HCT116 (cell line): Measurements from ENCODE around the gene ZSCAN5B. TPM values are rescaled to one million over a fixed set of nuclear protein-coding genes. Genes with fewer than 3 reads are reported as not detected.
"Not testable (repeated sequence)": the region's sequence is repeated elsewhere in the genome, so short reads cannot be mapped to it uniquely, and the experiment has no call there.

Source experiments
- ATAC-seq: fragments of 200-7000 bp; cut with Tn5 transposase; 2 replicates; pipeline ENCODE4 v1.9.1; 2020; ENCODE audit warnings: mild to moderate bottlenecking, moderate library complexity
- BruUV-seq: library from RNA; stranded (reverse); fragments of 400-500 nt; replicated peaks from 2 replicates; lab custom pipeline; 2021; lab: Mats Ljungman, UMichigan
- CTCF ChIA-PET: fragments of 300-600 bp; sonication (Branson Sonifier 250); formaldehyde crosslinking; loops from one replicate; lab custom pipeline; 2021; ENCODE audit warnings: antibody characterized with exemption; lab: Charles Lee
- POLR2A ChIA-PET: fragments of 300-600, 350-600 bp; sonication (Branson Sonifier 250); formaldehyde crosslinking; loops from one replicate; lab custom pipeline; 2021; ENCODE audit warnings: antibody characterized with exemption; lab: Charles Lee
- RAD21 ChIA-PET, 2 experiments: fragments of 300-600 bp; sonication (Branson Sonifier 250); formaldehyde crosslinking; loops; one replicate each; lab custom pipeline; 2023; ENCODE audit warnings: low total read pairs in 2 of 2; ENCODE audit not compliant: uncharacterized antibody in 2 of 2, unreplicated experiment in 2 of 2, low non-redundant PET in 1 of 2; lab: Charles Lee
- DNase-seq: peaks from one replicate; pipeline ENCODE4 v3.0.0-alpha.2; 2010; ENCODE audit warnings: low read depth, low spot score
- H2AFZ ChIP-seq: fragments of 200-600 bp; shearing (Covaris generic), sonication (generic); 2 replicates; pipeline ENCODE4 v1.6.1; 2017; ENCODE audit warnings: low read depth, mixed run types, mixed read lengths, antibody characterized with exemption, low read length; ENCODE audit not compliant: poor library complexity, severe bottlenecking
- H3K27ac ChIP-seq: 2 replicates; pipeline ENCODE4 v1.5.1; 2012; ENCODE audit warnings: low read depth, low read length
- H3K27me3 ChIP-seq: fragments of 200-600 bp; sonication (generic); 2 replicates; pipeline ENCODE4 v1.6.1; 2016; ENCODE audit warnings: mixed run types, low read length, mixed read lengths; ENCODE audit not compliant: insufficient read depth
- H3K36me3 ChIP-seq, 2 experiments: fragments of 200-500 bp in 1 of 2; fragments of 200-600 bp in 1 of 2; sonication (Bioruptor generic) in 1 of 2; sonication (generic) in 1 of 2; 2 replicates each; pipeline versions ENCODE4 v1.5.1 to v1.6.1; 2014 to 2016; ENCODE audit warnings: low read length in 2 of 2, inconsistent platforms in 1 of 2, mixed read lengths in 1 of 2, mixed run types in 1 of 2; ENCODE audit not compliant: insufficient read depth in 2 of 2, control insufficient read depth in 1 of 2
- H3K4me1 ChIP-seq, 2 experiments: fragments of 200-600 bp in 1 of 2; sonication (generic) in 1 of 2; 2 replicates each; pipeline versions ENCODE4 v1.5.1 to v1.6.1; 2012 to 2017; ENCODE audit warnings: low read length in 2 of 2, inconsistent platforms in 1 of 2, mild to moderate bottlenecking in 1 of 2, mixed read lengths in 1 of 2, mixed run types in 1 of 2, moderate library complexity in 1 of 2; ENCODE audit not compliant: insufficient read depth in 2 of 2, control insufficient read depth in 1 of 2
- H3K4me2 ChIP-seq: fragments of 200-600 bp; sonication (generic); 2 replicates; pipeline ENCODE4 v1.6.1; 2017; ENCODE audit warnings: mixed run types, low read length, mixed read lengths
- H3K4me3 ChIP-seq, 2 experiments: fragments of 200-600 bp in 1 of 2; sonication (generic) in 1 of 2; replicated peaks in 1 of 2; 2 replicates each; pipeline ENCODE4 v1.5.1; 2011 to 2016; ENCODE audit warnings: low read length in 2 of 2, control low read depth in 1 of 2, low read depth in 1 of 2, mild to moderate bottlenecking in 1 of 2, mixed read lengths in 1 of 2, mixed run types in 1 of 2
- H3K79me2 ChIP-seq: fragments of 200-600 bp; sonication (generic); 2 replicates; pipeline ENCODE4 v1.6.1; 2017; ENCODE audit warnings: mild to moderate bottlenecking, mixed run types, low read length, moderate library complexity, mixed read lengths; ENCODE audit not compliant: insufficient read depth
- H3K9ac ChIP-seq: fragments of 200-600 bp; sonication (generic); 2 replicates; pipeline ENCODE4 v1.6.1; 2016; ENCODE audit warnings: low read length, mixed read lengths
- H3K9me2 ChIP-seq: fragments of 200-600 bp; sonication (generic), shearing (Covaris generic); 2 replicates; pipeline ENCODE4 v1.6.1; 2017; ENCODE audit warnings: mixed run types, mild to moderate bottlenecking, moderate library complexity; ENCODE audit not compliant: insufficient read depth
- H3K9me3 ChIP-seq, 2 experiments: fragments of 200-500 bp in 1 of 2; fragments of 200-600 bp in 1 of 2; sonication (Bioruptor generic) in 1 of 2; sonication (generic) in 1 of 2; 2 replicates each; pipeline ENCODE4 v1.6.1; 2014 to 2017; ENCODE audit warnings: low read length in 2 of 2, mixed read lengths in 2 of 2, inconsistent platforms in 1 of 2, low read depth in 1 of 2, mild to moderate bottlenecking in 1 of 2, mixed run types in 1 of 2, moderate library complexity in 1 of 2; ENCODE audit not compliant: control insufficient read depth in 1 of 2, insufficient read depth in 1 of 2
- H4K20me1 ChIP-seq: fragments of 200-600 bp; sonication (generic), shearing (Covaris generic); 2 replicates; pipeline ENCODE4 v1.6.1; 2017; ENCODE audit warnings: mixed run types, mild to moderate bottlenecking, moderate library complexity; ENCODE audit not compliant: insufficient read depth
- CBX3 ChIP-seq: IDR thresholded peaks from 2 replicates; pipeline ENCODE4 v1.6.1; 2012; ENCODE audit warnings: low read depth
- EGR1 ChIP-seq: IDR thresholded peaks from 2 replicates; pipeline ENCODE4 v1.6.1; 2012; ENCODE audit warnings: low read depth
- EZH2phosphoT487 ChIP-seq: fragments of 200-600 bp; IDR thresholded peaks from 2 replicates; pipeline ENCODE4 v1.6.1; 2018; ENCODE audit warnings: antibody characterized with exemption, borderline replicate concordance
- FOSL1 ChIP-seq: IDR thresholded peaks from 2 replicates; pipeline ENCODE4 v1.6.1; 2012; ENCODE audit warnings: low read depth
- POLR2AphosphoS5 ChIP-seq: IDR thresholded peaks from 2 replicates; pipeline ENCODE4 v1.6.1; 2011; ENCODE audit warnings: mild to moderate bottlenecking, low read depth, low read length, moderate library complexity
- SIN3A ChIP-seq: IDR thresholded peaks from 2 replicates; pipeline ENCODE4 v1.6.1; 2012; ENCODE audit warnings: low read depth
- YY1 ChIP-seq: IDR thresholded peaks from 2 replicates; pipeline ENCODE4 v1.6.1; 2011; ENCODE audit warnings: low read length, low read depth, moderate library complexity, mild to moderate bottlenecking; ENCODE audit not compliant: insufficient replicate concordance; ENCODE audit errors: extremely low read depth
- ZNF274 ChIP-seq: fragments of 200-500 bp; sonication (Bioruptor generic); IDR thresholded peaks from 2 replicates; pipeline ENCODE4 v1.6.1; 2014; ENCODE audit warnings: mild to moderate bottlenecking, low read depth, low read length, inconsistent platforms
- intact Hi-C: fragments of 100-400 bp; cut with micrococcal nuclease; formaldehyde crosslinking; loops from 2 replicates; pipeline ENCODE4 v1.10.0; 2022
- total RNA-seq: library from RNA; stranded (reverse); gene quantifications from one replicate; pipeline ENCODE4 v1.2.1, GENCODE V29; 2021; ENCODE audit not compliant: unreplicated experiment
- TF ChIP-seq, protein P1 (sequence below): IDR thresholded peaks from 2 replicates; pipeline ENCODE4 v1.6.1; 2012
- TF ChIP-seq, protein P2 (sequence below): IDR thresholded peaks from 2 replicates; pipeline ENCODE4 v1.6.1; 2012

ZSCAN5B gene
- total RNA-seq, 1 experiment from 2014 or later = not detected

DNA sequence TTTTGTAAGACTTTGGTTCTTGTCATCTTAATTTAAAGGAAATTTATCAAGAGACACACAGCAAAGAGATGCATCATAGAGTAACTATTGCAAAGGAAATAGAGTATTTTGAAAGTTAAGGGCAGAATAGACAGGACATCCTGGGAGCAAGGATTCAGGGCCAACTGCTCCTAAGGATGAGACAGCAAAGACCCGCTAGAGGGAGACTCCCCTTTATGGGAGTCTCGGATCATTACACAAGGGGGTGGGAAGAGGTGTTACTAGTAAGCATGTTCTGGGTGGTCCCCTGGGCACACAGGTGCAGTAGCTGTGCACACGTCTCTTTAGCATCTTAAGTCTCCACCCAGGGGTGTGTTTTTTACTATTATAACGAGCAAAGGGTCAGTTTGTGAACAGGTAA, 14.1 kb upstream of the ZSCAN5B start:
- Histone ChIP-seq H2AFZ (no peak overlapping the region), H3K79me2 (no peaks in the 10 kb centered on the region), H3K9me2 (no peaks in the 10 kb centered on the region), H3K4me1 (no peaks in the 10 kb centered on the region), H3K27ac (no peak overlapping the region), H3K36me3 (no peaks in the 10 kb centered on the region), H3K27me3 (no peaks in the 10 kb centered on the region), H3K4me3 (no peak overlapping the region), H3K9ac (no peak overlapping the region), H3K4me2 (no peak overlapping the region), H3K9me3 (no peaks in the 10 kb centered on the region), H4K20me1 (no peaks in the 10 kb centered on the region)
- intact Hi-C loops = no loop called here
- BruUV-seq = no TSS peak
- ChIA-PET POLR2A (no interaction called here), CTCF (no interaction called here), RAD21 (no interaction called here)
- no peak for DNase-seq
- ATAC-seq = peak; percentile 22; the same call in 1 of the 2 replicates
- TF ChIP-seq, protein P1, sequence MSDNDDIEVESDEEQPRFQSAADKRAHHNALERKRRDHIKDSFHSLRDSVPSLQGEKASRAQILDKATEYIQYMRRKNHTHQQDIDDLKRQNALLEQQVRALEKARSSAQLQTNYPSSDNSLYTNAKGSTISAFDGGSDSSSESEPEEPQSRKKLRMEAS = no peak
- TF ChIP-seq CBX3 (no peak), ZNF274 (no peak), YY1 (no peak), SIN3A (no peak), EZH2phosphoT487 (no peak), FOSL1 (no peak), POLR2AphosphoS5 (no peak), EGR1 (no peak)
- TF ChIP-seq, protein P2, sequence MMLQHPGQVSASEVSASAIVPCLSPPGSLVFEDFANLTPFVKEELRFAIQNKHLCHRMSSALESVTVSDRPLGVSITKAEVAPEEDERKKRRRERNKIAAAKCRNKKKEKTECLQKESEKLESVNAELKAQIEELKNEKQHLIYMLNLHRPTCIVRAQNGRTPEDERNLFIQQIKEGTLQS = no peak

DNA sequence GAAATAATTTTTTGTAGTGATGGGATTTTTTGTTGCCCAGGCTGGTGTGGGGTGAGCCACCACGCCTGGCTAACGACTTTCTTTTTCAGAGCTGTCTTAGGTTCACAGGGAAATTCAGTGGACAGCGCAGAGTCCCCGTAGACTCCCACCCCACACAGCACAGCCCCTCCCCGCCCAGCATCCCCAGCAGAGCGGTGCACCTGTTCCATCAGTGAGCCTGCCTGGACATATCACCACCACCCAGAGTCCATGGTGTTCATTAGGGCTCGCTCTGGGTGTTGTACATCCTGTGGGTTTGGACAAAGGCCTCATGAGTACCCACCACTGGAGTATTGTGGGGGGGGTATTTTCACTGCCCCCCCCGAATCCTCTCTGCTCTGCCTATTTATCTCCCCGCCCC, 12.5 kb upstream of the ZSCAN5B start:
- H3K36me3 ChIP-seq, DNase-seq, H3K4me2 ChIP-seq, BruUV-seq, intact Hi-C loops, H2AFZ ChIP-seq, POLR2A ChIA-PET, H3K27me3 ChIP-seq, H3K4me3 ChIP-seq, H3K27ac ChIP-seq, H3K9me2 ChIP-seq, H3K79me2 ChIP-seq, ATAC-seq, H3K4me1 ChIP-seq, H3K9ac ChIP-seq, H4K20me1 ChIP-seq, RAD21 ChIA-PET, CTCF ChIA-PET, H3K9me3 ChIP-seq: not testable (repeated sequence)
